Neural progenitor cell (in vitro differentiated cells): Measurements from ENCODE around the gene TNFSF18. TPM values are rescaled to one million over a fixed set of nuclear protein-coding genes. Genes with fewer than 3 reads are reported as not detected.

Source experiments
- DNase-seq: peaks from one replicate; pipeline ENCODE4 v3.0.0-alpha.2; 2016; ENCODE audit warnings: low spot score
- H2AFZ ChIP-seq: fragments of 200-600 bp; sonication (generic); replicated peaks from 2 replicates; pipeline ENCODE4 v1.6.1; 2016; ENCODE audit warnings: antibody characterized with exemption
- H3F3A ChIP-seq: fragments of 200-600 bp; sonication (generic); 2 replicates; pipeline ENCODE4 v1.6.1; 2016; ENCODE audit warnings: antibody characterized with exemption, low read depth
- H3K27ac ChIP-seq: fragments of 200-600 bp; sonication (generic); 2 replicates; pipeline ENCODE4 v1.5.1; 2016; ENCODE audit warnings: mild to moderate bottlenecking
- H3K27me3 ChIP-seq: fragments of 200-600 bp; sonication (generic); 2 replicates; pipeline ENCODE4 v1.6.1; 2016; ENCODE audit warnings: mild to moderate bottlenecking, moderate library complexity
- H3K36me3 ChIP-seq: fragments of 200-600 bp; sonication (generic); 2 replicates; pipeline ENCODE4 v1.5.1; 2016
- H3K4me1 ChIP-seq: fragments of 200-600 bp; sonication (generic); 2 replicates; pipeline ENCODE4 v1.6.1; 2016; ENCODE audit warnings: mixed run types
- H3K4me2 ChIP-seq: fragments of 200-600 bp; sonication (generic); 2 replicates; pipeline ENCODE4 v1.6.1; 2016
- H3K4me3 ChIP-seq: fragments of 200-600 bp; sonication (generic); 2 replicates; pipeline ENCODE4 v1.5.1; 2016
- H3K79me2 ChIP-seq: fragments of 200-600 bp; sonication (generic); 2 replicates; pipeline ENCODE4 v1.6.1; 2016; ENCODE audit warnings: low read depth
- H3K9ac ChIP-seq: fragments of 200-600 bp; sonication (generic); 2 replicates; pipeline ENCODE4 v1.6.1; 2016
- H3K9me3 ChIP-seq: fragments of 200-600 bp; sonication (generic); 2 replicates; pipeline ENCODE4 v1.5.1; 2016; ENCODE audit warnings: low read depth
- H4K20me1 ChIP-seq: fragments of 200-600 bp; sonication (generic); 2 replicates; pipeline ENCODE4 v1.6.1; 2016; ENCODE audit warnings: low read depth
- H3K27ac Mint-ChIP-seq: 3 replicates; pipeline ENCODE4 v1.8.0; 2021; ENCODE audit warnings: mixed read lengths
- H3K27me3 Mint-ChIP-seq: 2 replicates; pipeline ENCODE4 v1.8.0; 2022; ENCODE audit warnings: low read depth, mild to moderate bottlenecking, inconsistent platforms, moderate library complexity, mixed read lengths; ENCODE audit not compliant: insufficient read depth
- H3K36me3 Mint-ChIP-seq: 3 replicates; pipeline ENCODE4 v1.8.0; 2021; ENCODE audit warnings: mixed read lengths
- H3K4me1 Mint-ChIP-seq: 3 replicates; pipeline ENCODE4 v1.8.0; 2021; ENCODE audit warnings: mixed read lengths
- H3K4me3 Mint-ChIP-seq: 3 replicates; pipeline ENCODE4 v1.8.0; 2021; ENCODE audit warnings: mild to moderate bottlenecking, moderate library complexity, mixed read lengths
- H3K9me3 Mint-ChIP-seq: 3 replicates; pipeline ENCODE4 v1.8.0; 2020; ENCODE audit warnings: mixed read lengths
- EZH2 ChIP-seq: fragments of 200-600 bp; sonication (generic); IDR thresholded peaks from 2 replicates; pipeline ENCODE4 v1.6.1; 2017; ENCODE audit warnings: antibody characterized with exemption, mild to moderate bottlenecking, moderate library complexity
- EZH2phosphoT487 ChIP-seq: fragments of 200-600 bp; sonication (generic); IDR thresholded peaks from 2 replicates; pipeline ENCODE4 v1.6.1; 2017; ENCODE audit warnings: antibody characterized with exemption
- total RNA-seq: library from RNA; depleted of rRNA; stranded (reverse); fragments of >200 nt; gene quantifications from 2 replicates; pipeline ENCODE4 v1.2.3, GENCODE V29; 2015; ENCODE audit warnings: low replicate concordance
- TF ChIP-seq, protein P1 (sequence below): fragments of 200-600 bp; sonication (generic); IDR thresholded peaks from 2 replicates; pipeline ENCODE4 v1.5.1; 2017; ENCODE audit warnings: antibody characterized with exemption, mild to moderate bottlenecking

The TNFSF18 gene
- total RNA-seq, 1 donor from 2014 or later, result not detected

DNA sequence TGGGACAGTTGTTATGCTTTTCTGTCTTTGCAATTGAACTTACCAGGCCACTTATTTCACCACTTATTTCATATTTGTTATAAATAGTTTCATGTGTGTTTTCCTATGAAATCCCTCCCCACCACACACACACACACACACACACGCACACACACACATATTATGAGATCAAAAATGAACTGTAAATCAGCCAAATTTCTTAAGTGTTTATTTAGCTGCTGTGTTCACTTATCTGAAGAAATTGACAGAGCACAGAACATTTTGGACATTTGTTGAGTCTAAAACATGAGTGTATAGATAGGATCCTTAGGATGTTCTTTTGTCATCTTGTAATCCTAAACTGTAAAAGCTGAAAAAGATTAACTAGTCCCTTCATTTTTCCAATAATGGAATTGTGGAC is 7.8 kb upstream of the TNFSF18 start:
- Histone ChIP-seq H3K4me3 (no peak overlapping the region), H3K9ac (no peak overlapping the region), H3K27ac (no peak overlapping the region), H2AFZ (no peak overlapping the region), H4K20me1 (no peaks in the 10 kb centered on the region), H3K4me1 (no peaks in the 10 kb centered on the region), H3K4me2 (no peak overlapping the region), H3K27me3 (no peaks in the 10 kb centered on the region), H3K9me3 (no peaks in the 10 kb centered on the region), H3K79me2 (no peaks in the 10 kb centered on the region), H3F3A (no peaks in the 10 kb centered on the region), H3K36me3 (no peaks in the 10 kb centered on the region)
- Mint-ChIP-seq H3K9me3 (no peaks in the 10 kb centered on the region), H3K4me1 (no peaks in the 10 kb centered on the region), H3K4me3 (no peak overlapping the region), H3K27ac (no peak overlapping the region), H3K27me3 (no peaks in the 10 kb centered on the region), H3K36me3 (no peaks in the 10 kb centered on the region)
- DNase-seq, result no peak
- TF ChIP-seq, protein P1, sequence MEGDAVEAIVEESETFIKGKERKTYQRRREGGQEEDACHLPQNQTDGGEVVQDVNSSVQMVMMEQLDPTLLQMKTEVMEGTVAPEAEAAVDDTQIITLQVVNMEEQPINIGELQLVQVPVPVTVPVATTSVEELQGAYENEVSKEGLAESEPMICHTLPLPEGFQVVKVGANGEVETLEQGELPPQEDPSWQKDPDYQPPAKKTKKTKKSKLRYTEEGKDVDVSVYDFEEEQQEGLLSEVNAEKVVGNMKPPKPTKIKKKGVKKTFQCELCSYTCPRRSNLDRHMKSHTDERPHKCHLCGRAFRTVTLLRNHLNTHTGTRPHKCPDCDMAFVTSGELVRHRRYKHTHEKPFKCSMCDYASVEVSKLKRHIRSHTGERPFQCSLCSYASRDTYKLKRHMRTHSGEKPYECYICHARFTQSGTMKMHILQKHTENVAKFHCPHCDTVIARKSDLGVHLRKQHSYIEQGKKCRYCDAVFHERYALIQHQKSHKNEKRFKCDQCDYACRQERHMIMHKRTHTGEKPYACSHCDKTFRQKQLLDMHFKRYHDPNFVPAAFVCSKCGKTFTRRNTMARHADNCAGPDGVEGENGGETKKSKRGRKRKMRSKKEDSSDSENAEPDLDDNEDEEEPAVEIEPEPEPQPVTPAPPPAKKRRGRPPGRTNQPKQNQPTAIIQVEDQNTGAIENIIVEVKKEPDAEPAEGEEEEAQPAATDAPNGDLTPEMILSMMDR, result no peak

- no peak overlapping the region for H2AFZ ChIP-seq
- H3K79me2 ChIP-seq, result no peaks in the 10 kb centered on the region
- no peaks in the 10 kb centered on the region for H4K20me1 ChIP-seq
- no peaks in the 10 kb centered on the region for H3K4me1 ChIP-seq
- H3K27me3 Mint-ChIP-seq, result no peaks in the 10 kb centered on the region
- H3F3A ChIP-seq, result no peaks in the 10 kb centered on the region
- H3K9me3 Mint-ChIP-seq, result no peaks in the 10 kb centered on the region
- H3K4me3 ChIP-seq, result no peak overlapping the region
- TF ChIP-seq EZH2 (no peak), EZH2phosphoT487 (no peak)
- TF ChIP-seq, protein P1, result no peak
- no peaks in the 10 kb centered on the region for H3K36me3 Mint-ChIP-seq
- no peak overlapping the region for H3K9ac ChIP-seq
- DNase-seq, result no peak
- H3K36me3 ChIP-seq, result no peaks in the 10 kb centered on the region
- no peaks in the 10 kb centered on the region for H3K4me1 Mint-ChIP-seq
- no peaks in the 10 kb centered on the region for H3K9me3 ChIP-seq
- H3K27ac ChIP-seq, result no peak overlapping the region
- H3K27me3 ChIP-seq, result no peaks in the 10 kb centered on the region
- no peak overlapping the region for H3K27ac Mint-ChIP-seq
- no peak overlapping the region for H3K4me3 Mint-ChIP-seq
- no peak overlapping the region for H3K4me2 ChIP-seq
Measured at GRCh38 chr1:173057984-173058383, 7.2 kb upstream of the TNFSF18 start.

DNA sequence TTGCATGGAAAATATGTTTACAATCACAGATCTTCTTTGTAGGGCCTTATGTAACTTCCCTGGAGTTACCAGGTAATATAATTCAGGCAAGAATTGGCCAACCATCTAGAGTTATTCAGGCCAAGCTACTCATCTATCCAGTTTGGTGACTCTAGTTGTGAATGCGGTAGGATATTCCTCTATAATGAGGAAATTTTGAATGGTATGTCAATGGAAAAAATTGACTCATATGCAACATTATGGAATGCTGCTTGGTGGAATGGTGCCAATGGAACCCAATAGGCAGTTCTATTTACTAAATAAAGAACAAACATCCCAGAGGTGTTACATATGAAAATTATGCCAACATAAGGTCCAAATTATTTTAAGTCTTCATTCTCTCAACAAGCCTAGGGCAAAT is 5.6 kb upstream of the TNFSF18 start:
- Histone ChIP-seq H3K27me3 (no peaks in the 10 kb centered on the region), H3K27ac (no peak overlapping the region), H3K4me3 (no peak overlapping the region), H3K9me3 (no peaks in the 10 kb centered on the region), H3K36me3 (no peaks in the 10 kb centered on the region), H3F3A (no peaks in the 10 kb centered on the region), H3K4me1 (no peaks in the 10 kb centered on the region), H3K9ac (no peak overlapping the region), H4K20me1 (no peaks in the 10 kb centered on the region), H2AFZ (no peak overlapping the region), H3K79me2 (no peaks in the 10 kb centered on the region), H3K4me2 (no peak overlapping the region)
- Mint-ChIP-seq H3K4me1 (no peaks in the 10 kb centered on the region), H3K36me3 (no peaks in the 10 kb centered on the region), H3K9me3 (no peaks in the 10 kb centered on the region), H3K27me3 (no peaks in the 10 kb centered on the region), H3K4me3 (no peak overlapping the region), H3K27ac (no peak overlapping the region)
- DNase-seq, result no peak
- TF ChIP-seq, protein P1, result no peak
